ENCODE data around the gene PLPP3.

DNA sequence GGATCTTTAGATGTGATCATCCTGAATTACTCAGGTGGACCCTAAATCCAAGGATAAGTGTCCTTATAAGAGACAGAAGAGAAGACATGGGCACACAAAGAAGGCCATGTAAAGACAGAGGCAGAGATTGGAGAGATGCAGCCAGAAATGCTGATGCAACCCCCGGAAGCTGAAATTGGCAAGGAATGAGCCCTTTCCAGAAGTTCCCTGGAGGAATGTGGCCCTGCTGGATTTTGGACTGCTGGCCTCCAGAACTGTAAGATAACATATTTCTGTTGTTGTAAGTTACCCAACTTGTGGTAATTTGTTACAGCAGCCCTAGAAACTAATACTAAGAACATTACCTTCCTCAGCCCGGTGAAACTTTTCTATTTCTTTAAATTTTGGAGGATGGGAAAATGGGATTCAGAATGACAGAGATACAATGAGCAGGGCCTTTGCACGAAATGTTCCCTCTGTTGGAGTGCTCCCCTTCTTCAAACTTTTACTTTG is 11.2 kb upstream of the PLPP3 start:
- TF ChIP-seq CTCF (IDR thresholded peaks at IDR 0.05) (no peak), POLR2AphosphoS5 (IDR thresholded peaks at IDR 0.05; ENCODE audit: low read depth, low read length) (no peak), SIN3A (IDR thresholded peaks at IDR 0.05; ENCODE audit: borderline replicate concordance, insufficient read depth, low read depth, low read length) (no peak)
